ENCODE data around the gene NT5C1A.

The NT5C1A gene

DNA sequence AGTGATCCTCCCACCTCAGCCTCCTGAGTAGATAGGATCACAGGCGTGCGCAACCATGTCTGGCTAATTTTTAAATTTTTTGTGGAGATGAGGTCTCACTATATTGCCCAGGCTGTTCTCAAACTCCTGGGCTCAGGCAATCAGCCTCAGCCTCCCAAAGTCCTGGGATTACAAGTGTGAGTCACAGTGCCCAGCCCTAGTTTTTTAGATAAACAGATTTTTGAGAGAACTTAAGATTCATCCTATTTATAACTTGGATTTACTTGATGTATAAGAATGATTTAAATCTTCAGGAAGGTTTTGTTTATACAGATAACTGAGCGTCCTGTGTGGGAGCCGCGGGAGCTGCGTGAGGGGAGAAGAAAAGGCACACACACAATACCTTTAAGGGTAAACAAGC is 58.7 kb downstream of the NT5C1A start:
- in situ Hi-C loops (cut with MboI; ENCODE audit: low sequenced_read_pairs), result no loop called here

DNA sequence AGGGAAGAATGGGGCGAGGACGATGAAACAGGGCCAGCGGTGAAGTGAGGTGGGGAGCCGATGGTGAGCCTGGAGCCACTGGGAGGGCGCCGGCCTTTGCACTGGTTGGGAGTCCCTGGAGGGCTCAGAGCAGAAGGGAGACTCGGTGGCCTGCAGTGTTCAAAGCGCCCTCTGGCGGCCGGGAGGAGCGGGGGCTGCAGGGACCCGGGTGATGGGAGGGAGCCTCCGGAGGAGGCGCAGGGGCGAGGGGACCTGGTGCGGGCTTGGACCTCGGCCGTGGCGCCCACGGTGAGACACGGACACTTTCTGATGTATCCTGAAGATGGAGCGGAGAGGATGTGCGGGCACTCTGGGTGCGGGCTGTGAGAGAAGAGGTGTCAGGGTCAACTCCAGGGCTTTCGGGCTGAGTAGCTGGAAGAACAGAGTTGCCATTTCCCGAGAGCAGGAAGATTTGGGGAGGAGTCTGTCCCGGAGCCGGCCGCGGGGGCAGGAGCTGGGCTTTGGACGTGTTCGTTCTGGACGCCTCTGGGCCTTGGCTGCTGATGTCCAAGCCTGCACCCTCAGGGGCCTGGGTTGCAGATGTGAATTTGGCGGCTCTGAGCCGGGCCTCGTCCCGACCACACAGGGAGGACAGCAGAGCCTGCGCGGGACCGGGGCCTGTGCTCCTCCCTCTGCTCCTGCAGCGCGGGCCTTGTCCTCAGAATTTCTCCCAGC is 62.1 kb downstream of the NT5C1A start:
- in situ Hi-C loops (cut with MboI; ENCODE audit: low sequenced_read_pairs), result no loop called here
